ENCODE results near the gene NANOS2. TPM values are rescaled to one million over a fixed set of nuclear protein-coding genes. Genes with fewer than 3 reads are reported as not detected.

Gene NANOS2
- total RNA-seq, 1 experiment from 2014 or later, result not detected

DNA sequence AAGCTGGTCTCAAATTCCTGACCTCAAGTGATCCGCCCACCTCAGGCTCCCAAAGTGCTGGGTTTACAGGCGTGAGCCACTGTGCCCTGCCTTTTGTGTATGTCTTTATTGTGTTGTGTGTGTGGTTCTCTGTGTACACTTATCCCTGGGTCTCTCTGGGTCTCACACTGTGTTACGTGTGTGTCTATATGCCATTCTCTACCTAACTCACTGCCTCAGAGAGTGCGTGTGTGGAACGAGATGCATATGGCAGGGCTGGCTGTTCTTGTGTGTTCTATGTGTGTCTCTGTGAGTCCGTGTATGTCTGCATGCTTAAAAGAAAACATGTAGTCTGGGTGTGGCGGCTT, 40.0 kb downstream of the NANOS2 start:
- DNase-seq (no peak), ATAC-seq (no peak)
- no peaks in the 10 kb centered on the region for H3K79me2 ChIP-seq (ENCODE audit: low read length)
- ChIA-PET CTCF (no interaction called here), POLR2A (ENCODE audit: unreplicated experiment) (no interaction called here)
- H3K4me1 ChIP-seq (ENCODE audit: insufficient read depth, low read length), result peaks cover 5% of the 10 kb centered on the region; the same call in 1 of the 2 replicates
- no TSS peak for BruUV-seq (replicated peaks)
- no peaks in the 10 kb centered on the region for H3F3A ChIP-seq (ENCODE audit: low read length, unreplicated experiment)
- TF ChIP-seq, protein P1, sequence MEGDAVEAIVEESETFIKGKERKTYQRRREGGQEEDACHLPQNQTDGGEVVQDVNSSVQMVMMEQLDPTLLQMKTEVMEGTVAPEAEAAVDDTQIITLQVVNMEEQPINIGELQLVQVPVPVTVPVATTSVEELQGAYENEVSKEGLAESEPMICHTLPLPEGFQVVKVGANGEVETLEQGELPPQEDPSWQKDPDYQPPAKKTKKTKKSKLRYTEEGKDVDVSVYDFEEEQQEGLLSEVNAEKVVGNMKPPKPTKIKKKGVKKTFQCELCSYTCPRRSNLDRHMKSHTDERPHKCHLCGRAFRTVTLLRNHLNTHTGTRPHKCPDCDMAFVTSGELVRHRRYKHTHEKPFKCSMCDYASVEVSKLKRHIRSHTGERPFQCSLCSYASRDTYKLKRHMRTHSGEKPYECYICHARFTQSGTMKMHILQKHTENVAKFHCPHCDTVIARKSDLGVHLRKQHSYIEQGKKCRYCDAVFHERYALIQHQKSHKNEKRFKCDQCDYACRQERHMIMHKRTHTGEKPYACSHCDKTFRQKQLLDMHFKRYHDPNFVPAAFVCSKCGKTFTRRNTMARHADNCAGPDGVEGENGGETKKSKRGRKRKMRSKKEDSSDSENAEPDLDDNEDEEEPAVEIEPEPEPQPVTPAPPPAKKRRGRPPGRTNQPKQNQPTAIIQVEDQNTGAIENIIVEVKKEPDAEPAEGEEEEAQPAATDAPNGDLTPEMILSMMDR (conservative IDR thresholded peaks at IDR 0.05; ENCODE audit: low read depth, low read length), result no peak
- no peak for TF ChIP-seq EZH2 (IDR thresholded peaks at IDR 0.05; ENCODE audit: low read length, unreplicated experiment)
- TF ChIP-seq EZH2phosphoT487 (IDR thresholded peaks at IDR 0.05; ENCODE audit: borderline replicate concordance, low read length), result no peak
- H3K9ac ChIP-seq (ENCODE audit: low read length), result no peak overlapping the region
- H3K4me2 ChIP-seq (ENCODE audit: low read length), result no peak overlapping the region
- no peak overlapping the region for H3K4me3 ChIP-seq (ENCODE audit: low read length)
- no peaks in the 10 kb centered on the region for H3K27me3 ChIP-seq (ENCODE audit: low read length)
- H3K9me3 ChIP-seq (ENCODE audit: low read length), result no peaks in the 10 kb centered on the region
- H2AFZ ChIP-seq (ENCODE audit: low read length), result no peak overlapping the region
- intact Hi-C loops (cut with micrococcal nuclease), result no loop called here
- H3K27ac ChIP-seq (ENCODE audit: low read length), result no peak overlapping the region
- H4K20me1 ChIP-seq (ENCODE audit: low read length), result no peaks in the 10 kb centered on the region
- no peaks in the 10 kb centered on the region for H3K36me3 ChIP-seq (ENCODE audit: low read depth, low read length)
- no peaks in the 10 kb centered on the region for H3K9me2 ChIP-seq (replicated peaks; ENCODE audit: low read length)

DNA sequence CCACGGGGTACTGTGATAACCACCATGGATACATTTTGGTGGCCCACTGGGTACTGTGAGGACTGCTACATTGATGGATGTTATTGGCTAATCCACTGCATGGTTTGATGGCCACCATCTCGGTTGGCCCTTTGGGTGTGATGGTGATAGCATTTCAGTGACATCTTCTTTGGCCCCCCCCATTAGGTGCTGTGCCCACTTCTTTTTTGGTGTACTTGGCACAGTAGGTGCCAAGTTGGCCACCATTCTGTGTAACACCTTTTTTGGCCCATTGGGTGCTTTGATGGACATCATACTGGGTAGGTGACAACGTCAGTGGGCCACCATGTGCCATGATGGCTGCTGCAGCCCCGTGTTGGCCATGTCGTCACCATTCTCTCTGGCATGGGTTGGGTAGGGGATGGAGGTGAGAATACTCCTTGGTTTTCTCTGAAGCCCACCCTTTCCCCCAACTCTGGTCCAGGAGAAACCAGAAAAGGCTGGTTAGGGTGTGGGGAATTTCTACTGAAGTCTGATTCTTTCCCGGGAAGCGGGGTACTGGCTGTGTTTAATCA, 41.3 kb downstream of the NANOS2 start:
- no peaks in the 10 kb centered on the region for H3K9me2 ChIP-seq (replicated peaks; ENCODE audit: low read length)
- CTCF ChIA-PET, result no interaction called here
- no peaks in the 10 kb centered on the region for H3K36me3 ChIP-seq (ENCODE audit: low read depth, low read length)
- no peaks in the 10 kb centered on the region for H3K27me3 ChIP-seq (ENCODE audit: low read length)
- no peak overlapping the region for H3K4me2 ChIP-seq (ENCODE audit: low read length)
- TF ChIP-seq EZH2phosphoT487 (IDR thresholded peaks at IDR 0.05; ENCODE audit: borderline replicate concordance, low read length) (no peak), EZH2 (IDR thresholded peaks at IDR 0.05; ENCODE audit: low read length, unreplicated experiment) (no peak)
- TF ChIP-seq, protein P1 (conservative IDR thresholded peaks at IDR 0.05; ENCODE audit: low read depth, low read length), result no peak
- no peak for ATAC-seq
- intact Hi-C loops (cut with micrococcal nuclease), result no loop called here
- H3K4me1 ChIP-seq (ENCODE audit: insufficient read depth, low read length), result peaks cover under 1% of the 10 kb centered on the region; the same call in 1 of the 2 replicates
- no peak for DNase-seq
- no TSS peak for BruUV-seq (replicated peaks)
- POLR2A ChIA-PET (ENCODE audit: unreplicated experiment), result no interaction called here
- no peaks in the 10 kb centered on the region for H3K79me2 ChIP-seq (ENCODE audit: low read length)
- H3K27ac ChIP-seq (ENCODE audit: low read length), result no peak overlapping the region
- no peaks in the 10 kb centered on the region for H3F3A ChIP-seq (ENCODE audit: low read length, unreplicated experiment)
- H4K20me1 ChIP-seq (ENCODE audit: low read length), result no peaks in the 10 kb centered on the region
- no peak overlapping the region for H3K9ac ChIP-seq (ENCODE audit: low read length)
- H3K9me3 ChIP-seq (ENCODE audit: low read length), result no peaks in the 10 kb centered on the region
- no peak overlapping the region for H2AFZ ChIP-seq (ENCODE audit: low read length)
- no peak overlapping the region for H3K4me3 ChIP-seq (ENCODE audit: low read length)

DNA sequence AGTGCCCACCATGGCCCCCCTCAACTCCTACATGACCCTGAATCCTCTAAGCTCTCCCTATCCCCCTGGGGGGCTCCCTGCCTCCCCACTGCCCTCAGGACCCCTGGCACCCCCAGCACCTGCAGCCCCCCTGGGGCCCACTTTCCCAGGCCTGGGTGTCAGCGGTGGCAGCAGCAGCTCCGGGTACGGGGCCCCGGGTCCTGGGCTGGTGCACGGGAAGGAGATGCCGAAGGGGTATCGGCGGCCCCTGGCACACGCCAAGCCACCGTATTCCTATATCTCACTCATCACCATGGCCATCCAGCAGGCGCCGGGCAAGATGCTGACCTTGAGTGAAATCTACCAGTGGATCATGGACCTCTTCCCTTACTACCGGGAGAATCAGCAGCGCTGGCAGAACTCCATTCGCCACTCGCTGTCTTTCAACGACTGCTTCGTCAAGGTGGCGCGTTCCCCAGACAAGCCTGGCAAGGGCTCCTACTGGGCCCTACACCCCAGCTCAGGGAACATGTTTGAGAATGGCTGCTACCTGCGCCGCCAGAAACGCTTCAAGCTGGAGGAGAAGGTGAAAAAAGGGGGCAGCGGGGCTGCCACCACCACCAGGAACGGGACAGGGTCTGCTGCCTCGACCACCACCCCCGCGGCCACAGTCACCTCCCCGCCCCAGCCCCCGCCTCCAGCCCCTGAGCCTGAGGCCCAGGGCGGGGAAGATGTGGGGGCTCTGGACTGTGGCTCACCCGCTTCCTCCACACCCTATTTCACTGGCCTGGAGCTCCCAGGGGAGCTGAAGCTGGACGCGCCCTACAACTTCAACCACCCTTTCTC, 42.3 kb downstream of the NANOS2 start:
- ChIA-PET CTCF (no interaction called here), POLR2A (ENCODE audit: unreplicated experiment) (no interaction called here)

More for the DNA sequence above, 42.3 kb downstream of the NANOS2 start:
- no peaks in the 10 kb centered on the region for H3K36me3 ChIP-seq (ENCODE audit: low read depth, low read length)
- no TSS peak for BruUV-seq (replicated peaks)
- ATAC-seq (no peak), DNase-seq (no peak)
- no peaks in the 10 kb centered on the region for H3K9me2 ChIP-seq (replicated peaks; ENCODE audit: low read length)
- no peak overlapping the region for H3K27ac ChIP-seq (ENCODE audit: low read length)
- H4K20me1 ChIP-seq (ENCODE audit: low read length), result no peaks in the 10 kb centered on the region
- no peaks in the 10 kb centered on the region for H3K27me3 ChIP-seq (ENCODE audit: low read length)
- no peak overlapping the region for H3K9ac ChIP-seq (ENCODE audit: low read length)
- intact Hi-C loops (cut with micrococcal nuclease), result no loop called here
- no peaks in the 10 kb centered on the region for H3K9me3 ChIP-seq (ENCODE audit: low read length)
- no peaks in the 10 kb centered on the region for H3F3A ChIP-seq (ENCODE audit: low read length, unreplicated experiment)
- no peak overlapping the region for H2AFZ ChIP-seq (ENCODE audit: low read length)
- TF ChIP-seq, protein P1 (conservative IDR thresholded peaks at IDR 0.05; ENCODE audit: low read depth, low read length), result no peak
- TF ChIP-seq EZH2 (IDR thresholded peaks at IDR 0.05; ENCODE audit: low read length, unreplicated experiment) (no peak), EZH2phosphoT487 (IDR thresholded peaks at IDR 0.05; ENCODE audit: borderline replicate concordance, low read length) (no peak)
- no peaks in the 10 kb centered on the region for H3K4me1 ChIP-seq (ENCODE audit: insufficient read depth, low read length)
- H3K79me2 ChIP-seq (ENCODE audit: low read length), result no peaks in the 10 kb centered on the region
- no peak overlapping the region for H3K4me2 ChIP-seq (ENCODE audit: low read length)
- no peak overlapping the region for H3K4me3 ChIP-seq (ENCODE audit: low read length)
